Left lung (tissue), 10 donors: ENCODE data around the gene COL26A1. TPM values are rescaled to one million over a fixed set of nuclear protein-coding genes. Genes with fewer than 3 reads are reported as not detected.
A peak's percentile ranks its signal among the peaks of the same experiment; 100 is the strongest.

ENCODE experiments used
- ATAC-seq: fragments of 200-7000 bp; cut with Tn5 transposase; one replicate; pipeline ENCODE4 v1.9.1; 2020; ENCODE audit warnings: moderate library complexity
- DNase-seq, 4 donors: peaks; one replicate each; pipeline ENCODE4 v3.0.0-alpha.2; 2013 to 2020
- H3K27ac ChIP-seq, 2 donors: fragments of 200-600 bp; sonication (generic) in 1 of 2; one replicate each; pipeline versions ENCODE4 v1.5.0 to v1.8.0; 2020 to 2021
- H3K27me3 ChIP-seq, 2 donors: fragments of 200-600 bp; sonication (generic) in 1 of 2; one replicate each; pipeline versions ENCODE4 v1.5.0 to v1.8.0; 2020 to 2021
- H3K36me3 ChIP-seq, 2 donors: fragments of 200-600 bp; sonication (generic) in 1 of 2; one replicate each; pipeline versions ENCODE4 v1.5.0 to v1.8.0; 2020 to 2021
- H3K4me1 ChIP-seq, 2 donors: fragments of 200-600 bp; one replicate each; pipeline ENCODE4 v1.8.0; 2021
- H3K4me3 ChIP-seq, 2 donors: fragments of 200-600 bp; sonication (generic) in 1 of 2; one replicate each; pipeline versions ENCODE4 v1.5.0 to v1.8.0; 2020 to 2021; ENCODE audit warnings: mild to moderate bottlenecking in 1 of 2
- H3K9me3 ChIP-seq, 2 donors: fragments of 200-600 bp; sonication (generic) in 1 of 2; one replicate each; pipeline versions ENCODE4 v1.5.0 to v1.8.0; 2020 to 2021
- intact Hi-C, 2 donors: fragments of 100-400 bp; cut with DNase I; formaldehyde crosslinking; loops; one replicate each; pipeline versions ENCODE4 v1.11.2 to v1.14.2; 2022
- polyA plus RNA-seq, 6 donors: library from polyadenylated mRNA; unstranded; fragments of 120-200 nt; gene quantifications; one replicate each; pipeline ENCODE4 v1.2.1, GENCODE V29; 2013; ENCODE audit not compliant: insufficient read length in 6 of 6
- total RNA-seq, 2 donors: library from RNA; stranded (reverse); fragmentation: NEBNext Ultra II Directional; extraction: Animal tissue kit (Norgen Biotek cat#: 25700); gene quantifications; one replicate each; pipeline ENCODE4 v1.2.1, GENCODE V29; 2021
- TF ChIP-seq, protein P1 (sequence below), 2 donors: fragments of 200-600 bp; sonication (generic) in 1 of 2; IDR thresholded peaks; one replicate each; pipeline versions ENCODE4 v1.5.0 to v1.8.0; 2021; ENCODE audit warnings: antibody characterized with exemption in 2 of 2
- donor health status: DM: no; HTN: yes; CAD: no.
- donor health status: DM: no; HTN: no; CAD: no.

Gene COL26A1
- total and polyA plus RNA-seq, 8 donors: 0.76 to 7.7 (median 7.1) TPM; not detected in 1

- TF ChIP-seq, protein P1, sequence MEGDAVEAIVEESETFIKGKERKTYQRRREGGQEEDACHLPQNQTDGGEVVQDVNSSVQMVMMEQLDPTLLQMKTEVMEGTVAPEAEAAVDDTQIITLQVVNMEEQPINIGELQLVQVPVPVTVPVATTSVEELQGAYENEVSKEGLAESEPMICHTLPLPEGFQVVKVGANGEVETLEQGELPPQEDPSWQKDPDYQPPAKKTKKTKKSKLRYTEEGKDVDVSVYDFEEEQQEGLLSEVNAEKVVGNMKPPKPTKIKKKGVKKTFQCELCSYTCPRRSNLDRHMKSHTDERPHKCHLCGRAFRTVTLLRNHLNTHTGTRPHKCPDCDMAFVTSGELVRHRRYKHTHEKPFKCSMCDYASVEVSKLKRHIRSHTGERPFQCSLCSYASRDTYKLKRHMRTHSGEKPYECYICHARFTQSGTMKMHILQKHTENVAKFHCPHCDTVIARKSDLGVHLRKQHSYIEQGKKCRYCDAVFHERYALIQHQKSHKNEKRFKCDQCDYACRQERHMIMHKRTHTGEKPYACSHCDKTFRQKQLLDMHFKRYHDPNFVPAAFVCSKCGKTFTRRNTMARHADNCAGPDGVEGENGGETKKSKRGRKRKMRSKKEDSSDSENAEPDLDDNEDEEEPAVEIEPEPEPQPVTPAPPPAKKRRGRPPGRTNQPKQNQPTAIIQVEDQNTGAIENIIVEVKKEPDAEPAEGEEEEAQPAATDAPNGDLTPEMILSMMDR (IDR thresholded peaks at IDR 0.05): no peak
- DNase-seq (no peak), ATAC-seq (no peak)
- H3K4me1 ChIP-seq: peaks cover 0 to 3% of the 10 kb centered on the region in 2 donors
- H3K27ac ChIP-seq: no peak overlapping the region
- no peaks in the 10 kb centered on the region for H3K9me3 ChIP-seq
- H3K36me3 ChIP-seq: no peaks in the 10 kb centered on the region
- H3K27me3 ChIP-seq: peaks cover 0 to 13% of the 10 kb centered on the region in 2 donors
- intact Hi-C loops: no loop called here
- H3K4me3 ChIP-seq: no peak overlapping the region
These were observed 172.2 kb downstream of the COL26A1 start for GRCh38 chr7:101534873-101535272.

DNA sequence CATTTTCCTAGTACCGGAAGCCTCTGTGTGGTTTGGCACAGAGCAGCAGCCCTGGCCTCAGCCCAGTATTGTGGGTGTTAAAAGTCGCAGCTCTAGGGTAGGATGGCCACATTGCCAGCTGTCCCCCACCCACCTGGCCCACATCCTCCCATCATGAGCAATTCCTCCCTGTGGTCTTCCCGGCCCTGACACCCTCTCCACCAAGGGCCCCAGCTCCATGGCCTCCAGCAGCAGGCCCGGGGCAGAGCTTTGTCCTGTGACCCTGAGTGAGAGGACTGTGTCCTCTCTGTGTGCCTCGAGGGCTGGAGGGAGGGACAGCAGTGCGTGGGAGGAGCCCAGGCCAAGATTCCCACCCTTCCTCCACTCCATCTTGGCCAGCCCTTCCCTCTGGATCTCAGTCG is 172.7 kb downstream of the COL26A1 start:
- DNase-seq (no peak), ATAC-seq (no peak)
- Histone ChIP-seq H3K4me3 (no peak overlapping the region), H3K27ac (no peak overlapping the region), H3K36me3 (no peaks in the 10 kb centered on the region), H3K9me3 (no peaks in the 10 kb centered on the region), H3K4me1 (peaks cover 0 to 3% of the 10 kb centered on the region in 2 donors), H3K27me3 (peaks cover 0 to 13% of the 10 kb centered on the region in 2 donors)
- intact Hi-C loops: no loop called here
- TF ChIP-seq, protein P1 (IDR thresholded peaks at IDR 0.05): no peak

DNA sequence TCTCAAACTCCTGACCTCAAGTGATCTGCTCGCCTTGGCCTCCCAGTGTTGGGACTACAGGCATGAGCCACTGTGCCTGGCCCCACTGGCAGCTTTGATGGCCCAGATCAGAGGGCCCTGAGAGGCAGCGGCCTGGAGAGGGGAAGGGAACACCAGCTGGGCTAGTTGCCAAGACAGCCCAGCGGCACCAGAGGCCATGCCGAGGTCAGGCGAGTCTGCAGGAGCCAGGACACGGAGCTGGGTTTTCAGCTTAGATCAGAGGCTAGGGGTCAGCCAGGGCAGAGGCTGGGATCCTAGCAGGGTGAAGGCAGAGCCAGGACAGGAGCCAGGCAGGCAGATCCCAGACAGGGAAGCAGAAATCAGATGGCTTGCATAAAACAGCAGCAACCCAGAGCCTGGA is 173.6 kb downstream of the COL26A1 start:
- Histone ChIP-seq H3K4me3 (no peak overlapping the region), H3K9me3 (no peaks in the 10 kb centered on the region), H3K27ac (no peak overlapping the region), H3K4me1 (peaks cover 0 to 3% of the 10 kb centered on the region in 2 donors), H3K27me3 (peaks cover 0 to 13% of the 10 kb centered on the region in 2 donors), H3K36me3 (no peaks in the 10 kb centered on the region)
- DNase-seq (no peak), ATAC-seq (no peak)
- intact Hi-C loops: no loop called here
- TF ChIP-seq, protein P1 (IDR thresholded peaks at IDR 0.05): no peak

DNA sequence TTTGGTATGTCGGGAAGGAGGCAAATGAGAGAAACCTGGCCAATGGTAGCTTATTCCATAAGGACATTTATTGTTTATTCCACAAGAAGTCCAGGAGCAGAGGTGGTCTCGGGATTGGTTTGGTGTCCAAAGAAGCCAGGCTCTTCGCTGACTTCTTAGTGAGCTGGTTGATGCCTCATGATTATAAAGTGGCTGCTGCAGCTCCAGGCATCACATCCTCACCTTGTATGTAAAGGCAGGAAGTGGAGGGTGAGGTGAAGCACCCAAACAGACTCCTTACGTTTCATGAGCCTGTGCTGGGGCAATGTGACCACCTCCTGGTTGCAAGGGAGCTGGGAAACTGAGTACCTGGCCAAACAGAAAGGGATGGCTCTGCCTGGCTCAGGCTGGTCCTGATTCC is 174.0 kb downstream of the COL26A1 start:
- peaks cover 0 to 13% of the 10 kb centered on the region in 2 donors for H3K27me3 ChIP-seq
- DNase-seq (no peak), ATAC-seq (no peak)
- H3K36me3 ChIP-seq: no peaks in the 10 kb centered on the region
- no peaks in the 10 kb centered on the region for H3K9me3 ChIP-seq
- no peak overlapping the region for H3K27ac ChIP-seq
- no peak overlapping the region for H3K4me3 ChIP-seq
- H3K4me1 ChIP-seq: peaks cover 0 to 3% of the 10 kb centered on the region in 2 donors
- intact Hi-C loops: no loop called here
- TF ChIP-seq, protein P1 (IDR thresholded peaks at IDR 0.05): no peak

DNA sequence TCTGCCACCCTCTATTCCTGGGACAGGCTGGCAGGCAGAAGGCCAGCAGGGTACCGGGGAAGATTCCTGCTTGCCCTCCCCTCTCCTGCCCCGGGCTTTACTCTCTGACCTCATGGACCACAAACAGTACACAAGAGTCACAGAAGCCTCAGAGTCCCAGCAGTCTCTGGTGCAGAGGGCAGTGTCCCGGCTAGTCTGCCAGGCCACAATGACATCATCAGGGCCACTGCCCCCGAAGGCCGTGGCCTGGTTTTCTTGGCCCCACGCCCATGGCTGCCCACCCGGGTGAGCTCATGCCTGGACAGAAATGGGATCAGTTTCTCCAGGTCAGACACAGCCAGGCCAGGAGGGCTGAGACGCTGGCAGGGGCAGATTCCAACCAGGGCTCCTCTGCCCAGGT is 174.5 kb downstream of the COL26A1 start:
- Histone ChIP-seq H3K9me3 (no peaks in the 10 kb centered on the region), H3K27me3 (peaks cover 0 to 10% of the 10 kb centered on the region in 2 donors), H3K4me1 (peaks cover 0 to 3% of the 10 kb centered on the region in 2 donors), H3K4me3 (no peak overlapping the region), H3K27ac (no peak overlapping the region), H3K36me3 (no peaks in the 10 kb centered on the region)
- ATAC-seq: peak; percentile 11
- intact Hi-C loops: no loop called here
- TF ChIP-seq, protein P1 (IDR thresholded peaks at IDR 0.05): no peak
- no peak for DNase-seq
